ENCODE measurements around the gene ZNF587.

DNA sequence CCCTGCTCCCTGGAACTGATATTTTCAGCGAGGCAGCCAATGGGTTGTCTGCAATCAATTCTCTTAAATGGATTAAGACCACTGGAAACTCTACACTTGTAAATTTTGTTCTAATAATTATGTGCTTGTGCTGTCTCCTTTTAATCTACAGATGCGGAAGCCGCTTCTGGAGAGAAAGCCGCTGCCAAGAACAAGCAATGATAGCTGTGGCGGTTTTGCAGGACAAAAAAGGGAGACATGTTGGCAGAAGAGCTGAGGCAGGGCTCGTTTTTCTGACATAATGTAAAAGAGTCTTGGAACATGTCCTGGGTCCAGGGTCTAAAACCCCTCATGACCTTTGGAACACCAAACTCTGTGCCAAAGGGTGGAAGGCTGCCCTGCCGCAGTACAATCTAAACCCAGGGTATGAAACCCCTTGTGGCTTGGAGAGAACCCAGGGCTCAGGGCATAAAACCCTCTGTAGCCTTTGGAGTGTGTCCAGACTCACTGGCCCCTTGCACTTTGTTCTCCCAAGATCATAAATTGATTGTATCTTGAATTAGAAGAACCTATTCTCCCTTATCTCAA is 54.0 kb downstream of the ZNF587 start:
- no peak for TF ChIP-seq POLR2AphosphoS5 (IDR thresholded peaks at IDR 0.05; ENCODE audit: borderline replicate concordance, low read depth, low read length)
- TF ChIP-seq EZH2 (IDR thresholded peaks at IDR 0.05): no peak
